ENCODE measurements around the gene RAB11FIP2. TPM values are rescaled to one million over a fixed set of nuclear protein-coding genes. Genes with fewer than 3 reads are reported as not detected.
A peak's percentile ranks its signal among the peaks of the same experiment; 100 is the strongest.

RAB11FIP2 gene
- 15.0 and 18.4 TPM in 2 replicates for total RNA-seq (2021)
- long read RNA-seq, partial matches to known transcripts, result 3 of 3 reads
- long read RNA-seq, other reads (novel, unspliced or antisense), result 0 of 3 reads

- no peak within 1 kb of the TSS for H2BK12ac ChIP-seq (ENCODE audit: insufficient read length, low read depth, low read length)
- TF ChIP-seq CTCF (conservative IDR thresholded peaks at IDR 0.05), result peak; percentile 60
- H3K9ac ChIP-seq (ENCODE audit: extremely low read depth, insufficient read length, low read length), result peak within 1 kb of the TSS; percentile 63
- no peak within 1 kb of the TSS for H2BK120ac ChIP-seq (ENCODE audit: low read depth, low read length, poor library complexity, severe bottlenecking)
- no peaks in the 10 kb centered on the region for H3K4me1 ChIP-seq (ENCODE audit: insufficient read depth, low read length)
- no peak within 1 kb of the TSS for H4K91ac ChIP-seq (ENCODE audit: insufficient read length, low read depth, low read length)
- peak within 1 kb of the TSS; percentile 88 for H3K14ac ChIP-seq (ENCODE audit: insufficient read depth, low read length)
- H3K27ac Mint-ChIP-seq, result peak within 1 kb of the TSS; percentile 74 to 97 (median 87)
- no peak within 1 kb of the TSS for H2BK15ac ChIP-seq (ENCODE audit: low read depth, low read length)
- no peak within 1 kb of the TSS for H3K4ac ChIP-seq (ENCODE audit: low read depth, low read length)
- peaks cover 1% of the 10 kb centered on the region; the same call in 1 of the 2 replicates for H3K79me2 ChIP-seq (ENCODE audit: insufficient read depth, low read length)
- no peaks in the 10 kb centered on the region for H3K79me1 ChIP-seq (ENCODE audit: insufficient read depth, low read depth, low read length, poor library complexity, severe bottlenecking)
- H3K36me3 Mint-ChIP-seq (ENCODE audit: insufficient read depth in 1 of 3, low read depth in 3 of 3), result no peaks in the 10 kb centered on the region
- no peaks in the 10 kb centered on the region for H3K27me3 Mint-ChIP-seq (ENCODE audit: low read depth)
- H3K23me2 ChIP-seq (ENCODE audit: insufficient read length, low read depth, low read length, poor library complexity, severe bottlenecking), result peaks cover 5% of the 10 kb centered on the region
- H3T11ph ChIP-seq (ENCODE audit: low read length), result no peak within 1 kb of the TSS
- no peaks in the 10 kb centered on the region for H3K9me3 Mint-ChIP-seq
- peak within 1 kb of the TSS; percentile 75 to 91 for H3K4me3 Mint-ChIP-seq
- H3K18ac ChIP-seq (ENCODE audit: insufficient read length, low read depth, low read length), result peak within 1 kb of the TSS; percentile 49
- no peaks in the 10 kb centered on the region for H3K9me3 ChIP-seq (ENCODE audit: control insufficient read depth, low read depth, low read length)
- H3K27ac ChIP-seq (ENCODE audit: insufficient read length, low read depth, low read length), result no peak within 1 kb of the TSS
- peak within 1 kb of the TSS; percentile 97 for H3K4me2 ChIP-seq (ENCODE audit: insufficient read depth, insufficient read length, low read length)
- no peak within 1 kb of the TSS for H2AK5ac ChIP-seq (ENCODE audit: insufficient read length, low read length)
- H2BK20ac ChIP-seq (ENCODE audit: low read depth, low read length, poor library complexity, severe bottlenecking), result no peak within 1 kb of the TSS
- H2AFZ ChIP-seq (ENCODE audit: low read length), result no peak within 1 kb of the TSS
- no peak within 1 kb of the TSS for H3K23ac ChIP-seq (ENCODE audit: insufficient read length, low read depth, low read length)
- H4K5ac ChIP-seq (ENCODE audit: insufficient read length, low read depth, low read length), result no peak within 1 kb of the TSS
- no peaks in the 10 kb centered on the region for H4K20me1 ChIP-seq (ENCODE audit: control insufficient read depth, insufficient read depth, insufficient read length)
- no peaks in the 10 kb centered on the region for H3K27me3 ChIP-seq (ENCODE audit: insufficient read depth, low read length)
- H2BK5ac ChIP-seq (ENCODE audit: insufficient read length, low read length), result no peak within 1 kb of the TSS
- H4K8ac ChIP-seq (replicated peaks; ENCODE audit: insufficient read length, low read depth, low read length), result no peak within 1 kb of the TSS
- H3K56ac ChIP-seq (ENCODE audit: insufficient read length, low read depth, low read length), result no peak within 1 kb of the TSS
- WGBS (ENCODE audit: extremely low coverage, insufficient read length, low lambda C conversion rate), result no CpG with 5 or more reads among the region's 83 CpGs
- DNase-seq, result peak; percentile 95
- peaks cover 21 to 22% of the 10 kb centered on the region in 2 experiments for H3K4me1 Mint-ChIP-seq
These were observed at the start of gene RAB11FIP2 for GRCh38 chr10:118046395-118047156. RAB11FIP2 (minus strand) TSS chr10:118046941; CDS start chr10:118046163, 778 bp downstream.
